ENCODE measurements around the gene KRT27. TPM values are rescaled to one million over a fixed set of nuclear protein-coding genes. Genes with fewer than 3 reads are reported as not detected.

KRT27 gene
- total and polyA plus RNA-seq, 2 experiments from 2014 or later: not detected

- no peaks in the 10 kb centered on the region for H3K27me3 ChIP-seq (ENCODE audit: insufficient read depth)
- no peaks in the 10 kb centered on the region for H3K79me2 ChIP-seq (replicated peaks; ENCODE audit: insufficient read depth)
- no peaks in the 10 kb centered on the region for H4K20me1 ChIP-seq (replicated peaks; ENCODE audit: insufficient read depth)
- Mint-ChIP-seq H3K4me3 (peak overlapping the region; percentile 91), H3K9me3 (no peaks in the 10 kb centered on the region; the same call in 2 of the 3 replicates), H3K27ac (peak overlapping the region; percentile 89), H3K4me1 (0 out of 3 replicates have a peak, but pooled peaks cover 2% of the 10 kb centered on the region), H3K27me3 (ENCODE audit: insufficient read depth, low read depth, poor library complexity) (peaks cover 3% of the 10 kb centered on the region), H3K36me3 (ENCODE audit: low read depth) (peaks cover 8% of the 10 kb centered on the region; the same call in 2 of the 3 replicates)
- ATAC-seq: peak; percentile 97
- TF ChIP-seq ZNF114 (CRISPR knock-in tag; IDR thresholded peaks at IDR 0.05) (no peak), JUNB (IDR thresholded peaks at IDR 0.05; ENCODE audit: unreplicated experiment) (no peak), POLR2AphosphoS5 (IDR thresholded peaks at IDR 0.05; ENCODE audit: low read depth) (peak; percentile 39; the same call in 1 of the 2 replicates)
- DNase-seq (ENCODE audit: low spot score): peak; percentile 79
- peak overlapping the region; percentile 86 for H3K27ac ChIP-seq (ENCODE audit: low read depth)
- H3K36me3 ChIP-seq (ENCODE audit: insufficient read depth): peaks cover 5% of the 10 kb centered on the region; the same call in 1 of the 2 replicates
- H3K4me2 ChIP-seq: peak overlapping the region; percentile 91
- H3K9me2 ChIP-seq (ENCODE audit: insufficient read depth): peaks cover 2% of the 10 kb centered on the region; the same call in 1 of the 2 replicates
- H3K4me3 ChIP-seq: peak overlapping the region; percentile 94
- H3K4me1 ChIP-seq (ENCODE audit: insufficient read depth): peaks cover 10% of the 10 kb centered on the region; the same call in 1 of the 2 replicates
- H2AFZ ChIP-seq: peak overlapping the region; percentile 98
- peaks cover 6% of the 10 kb centered on the region; the same call in 1 of the 2 replicates for H3F3A ChIP-seq (replicated peaks; ENCODE audit: low read depth)
Observed at GRCh38 chr17:40818733-40819527, 36.6 kb upstream of the KRT27 start.

GRCh38 chr17:40818343-40818732 is 36.0 kb upstream of the KRT27 start:
- H3K79me2 ChIP-seq (replicated peaks; ENCODE audit: insufficient read depth): no peaks in the 10 kb centered on the region
- Mint-ChIP-seq H3K27me3 (ENCODE audit: insufficient read depth, low read depth, poor library complexity) (peaks cover 3% of the 10 kb centered on the region), H3K9me3 (no peaks in the 10 kb centered on the region; the same call in 2 of the 3 replicates), H3K4me3 (peak overlapping the region; percentile 80), H3K27ac (peak overlapping the region; percentile 89), H3K4me1 (0 out of 3 replicates have a peak, but pooled peaks cover 2% of the 10 kb centered on the region), H3K36me3 (ENCODE audit: low read depth) (peaks cover 8% of the 10 kb centered on the region; the same call in 2 of the 3 replicates)
- H3K4me1 ChIP-seq (ENCODE audit: insufficient read depth): peaks cover 10% of the 10 kb centered on the region; the same call in 1 of the 2 replicates
- DNase-seq (ENCODE audit: low spot score) (no peak), ATAC-seq (no peak)
- peak overlapping the region; percentile 94 for H3K4me3 ChIP-seq
- TF ChIP-seq ZNF462 (CRISPR knock-in tag; IDR thresholded peaks at IDR 0.05) (no peak), NANOG (IDR thresholded peaks at IDR 0.05; ENCODE audit: borderline replicate concordance) (no peak), STAT1 (IDR thresholded peaks at IDR 0.05; ENCODE audit: unreplicated experiment) (no peak)
- H4K20me1 ChIP-seq (replicated peaks; ENCODE audit: insufficient read depth): no peaks in the 10 kb centered on the region
- peak overlapping the region; percentile 91 for H3K4me2 ChIP-seq
- H3K27me3 ChIP-seq (ENCODE audit: insufficient read depth): no peaks in the 10 kb centered on the region; the same call in 1 of the 2 replicates
- H3K27ac ChIP-seq (ENCODE audit: low read depth): peak overlapping the region; percentile 18; the same call in 1 of the 2 replicates
- peak overlapping the region; percentile 98; the same call in 1 of the 2 replicates for H2AFZ ChIP-seq
- H3F3A ChIP-seq (replicated peaks; ENCODE audit: low read depth): peaks cover 6% of the 10 kb centered on the region; the same call in 1 of the 2 replicates
- H3K9me2 ChIP-seq (ENCODE audit: insufficient read depth): peaks cover 2% of the 10 kb centered on the region; the same call in 1 of the 2 replicates
- peaks cover 5% of the 10 kb centered on the region; the same call in 1 of the 2 replicates for H3K36me3 ChIP-seq (ENCODE audit: insufficient read depth)
